ENCODE data around the gene IKZF1. TPM values are rescaled to one million over a fixed set of nuclear protein-coding genes. Genes with fewer than 3 reads are reported as not detected.

The IKZF1 gene
- polyA plus RNA-seq, 2 of the 4 experiments (the other 2 are of a cell fraction) = not detected

DNA sequence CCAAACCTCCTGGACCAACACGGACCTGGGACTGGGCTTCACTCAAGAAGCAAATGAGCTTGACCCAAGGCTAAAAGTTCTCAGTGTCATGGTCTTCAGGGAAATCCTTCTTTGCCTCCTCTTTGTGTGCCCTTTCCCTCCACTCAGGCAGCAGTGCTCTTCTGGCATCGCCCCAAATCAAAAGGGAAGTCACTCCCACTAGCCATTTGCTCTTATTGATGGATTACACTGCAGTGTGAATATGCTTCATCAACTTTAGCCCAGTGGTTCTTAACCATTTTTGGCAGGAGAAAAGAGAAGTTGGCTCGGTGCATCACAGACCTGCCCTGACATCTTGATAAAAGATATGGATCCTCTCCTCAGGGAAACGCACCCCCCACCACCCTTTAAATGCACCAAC is 19.2 kb upstream of the IKZF1 start (continued):
- TF ChIP-seq, protein P1, sequence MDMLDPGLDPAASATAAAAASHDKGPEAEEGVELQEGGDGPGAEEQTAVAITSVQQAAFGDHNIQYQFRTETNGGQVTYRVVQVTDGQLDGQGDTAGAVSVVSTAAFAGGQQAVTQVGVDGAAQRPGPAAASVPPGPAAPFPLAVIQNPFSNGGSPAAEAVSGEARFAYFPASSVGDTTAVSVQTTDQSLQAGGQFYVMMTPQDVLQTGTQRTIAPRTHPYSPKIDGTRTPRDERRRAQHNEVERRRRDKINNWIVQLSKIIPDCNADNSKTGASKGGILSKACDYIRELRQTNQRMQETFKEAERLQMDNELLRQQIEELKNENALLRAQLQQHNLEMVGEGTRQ (IDR thresholded peaks at IDR 0.05) = no peak
- TF ChIP-seq SREBF2 (IDR thresholded peaks at IDR 0.05) = no peak
- TF ChIP-seq, protein P2, sequence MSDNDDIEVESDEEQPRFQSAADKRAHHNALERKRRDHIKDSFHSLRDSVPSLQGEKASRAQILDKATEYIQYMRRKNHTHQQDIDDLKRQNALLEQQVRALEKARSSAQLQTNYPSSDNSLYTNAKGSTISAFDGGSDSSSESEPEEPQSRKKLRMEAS (IDR thresholded peaks at IDR 0.05) = no peak

DNA sequence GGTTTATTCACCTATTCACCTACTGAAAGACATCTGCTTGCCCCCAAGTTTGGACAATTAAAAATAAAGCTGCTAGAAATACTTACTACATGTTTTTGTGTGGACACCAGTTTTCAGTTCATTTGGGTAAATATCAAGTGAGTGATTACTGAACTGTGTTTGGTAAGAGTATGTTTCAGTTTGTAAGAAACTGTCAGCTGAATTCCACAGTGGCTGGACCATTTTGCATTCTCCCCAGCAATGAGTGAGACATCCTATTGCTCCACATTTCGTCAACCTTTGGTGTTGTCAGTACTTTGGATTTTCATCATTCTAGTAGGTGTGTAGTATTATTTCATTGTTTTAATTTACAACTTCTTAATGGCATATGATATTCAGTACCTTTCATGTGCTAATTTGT is 17.4 kb upstream of the IKZF1 start:
- no peaks in the 10 kb centered on the region for H3K4me1 ChIP-seq
- DNase-seq (ENCODE audit: low read depth in 1 of 2, low spot score in 1 of 2) = no peak
- FAIRE-seq = no peak
- H3K4me2 ChIP-seq = no peak overlapping the region
- no peaks in the 10 kb centered on the region for H3K9me3 ChIP-seq
- no peak for ATAC-seq
- H3K4me3 ChIP-seq = no peak overlapping the region
- no peak for TF ChIP-seq CEBPB (IDR thresholded peaks at IDR 0.05)
- H3K27ac ChIP-seq = no peak overlapping the region
- 0% methylated on average over 1 of the region's 1 CpG for WGBS (ENCODE audit: missing lambda C conversion rate)
- ChIA-PET POLR2A (no interaction called here), CTCF (no interaction called here)

DNA sequence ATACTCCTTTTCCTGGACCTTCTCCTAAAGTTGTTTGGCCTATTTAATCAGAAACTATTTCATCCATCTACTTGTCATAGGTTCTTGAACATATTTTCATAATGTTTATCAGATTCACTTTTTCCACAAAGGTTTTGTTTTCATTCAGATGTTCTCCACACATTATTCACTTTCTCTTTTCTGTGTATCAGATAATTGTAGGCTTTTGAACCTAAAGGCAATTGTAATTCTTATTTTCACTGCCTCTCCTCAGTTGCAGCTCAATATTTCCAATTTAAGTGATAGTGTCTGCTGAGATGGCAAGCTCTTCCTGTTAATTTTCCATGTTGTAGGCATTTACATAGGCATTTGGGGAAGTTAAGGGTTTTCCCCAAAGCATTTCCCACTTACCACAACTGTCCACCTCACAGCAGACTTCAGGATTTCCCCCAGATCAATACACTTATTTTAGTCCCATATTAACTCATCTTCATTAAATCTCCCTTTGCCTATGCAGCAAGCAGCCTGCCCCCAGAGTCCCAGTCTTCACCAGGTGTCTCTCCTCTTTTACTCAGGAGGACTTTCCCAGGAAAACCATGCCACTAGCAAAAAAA is 12.3 kb upstream of the IKZF1 start:
- Histone ChIP-seq H3K27ac (no peak overlapping the region), H3K4me3 (no peak overlapping the region), H3K4me2 (no peak overlapping the region), H3K9me3 (no peaks in the 10 kb centered on the region), H3K4me1 (no peaks in the 10 kb centered on the region)
- POLR2A ChIA-PET = no interaction called here
- ATAC-seq (no peak), DNase-seq (ENCODE audit: low read depth in 1 of 2, low spot score in 1 of 2) (no peak), FAIRE-seq (no peak)
- CTCF ChIA-PET = no interaction called here
- TF ChIP-seq TFCP2L1 (CRISPR knock-in tag; IDR thresholded peaks at IDR 0.05) = no peak
- TF ChIP-seq, protein P3, sequence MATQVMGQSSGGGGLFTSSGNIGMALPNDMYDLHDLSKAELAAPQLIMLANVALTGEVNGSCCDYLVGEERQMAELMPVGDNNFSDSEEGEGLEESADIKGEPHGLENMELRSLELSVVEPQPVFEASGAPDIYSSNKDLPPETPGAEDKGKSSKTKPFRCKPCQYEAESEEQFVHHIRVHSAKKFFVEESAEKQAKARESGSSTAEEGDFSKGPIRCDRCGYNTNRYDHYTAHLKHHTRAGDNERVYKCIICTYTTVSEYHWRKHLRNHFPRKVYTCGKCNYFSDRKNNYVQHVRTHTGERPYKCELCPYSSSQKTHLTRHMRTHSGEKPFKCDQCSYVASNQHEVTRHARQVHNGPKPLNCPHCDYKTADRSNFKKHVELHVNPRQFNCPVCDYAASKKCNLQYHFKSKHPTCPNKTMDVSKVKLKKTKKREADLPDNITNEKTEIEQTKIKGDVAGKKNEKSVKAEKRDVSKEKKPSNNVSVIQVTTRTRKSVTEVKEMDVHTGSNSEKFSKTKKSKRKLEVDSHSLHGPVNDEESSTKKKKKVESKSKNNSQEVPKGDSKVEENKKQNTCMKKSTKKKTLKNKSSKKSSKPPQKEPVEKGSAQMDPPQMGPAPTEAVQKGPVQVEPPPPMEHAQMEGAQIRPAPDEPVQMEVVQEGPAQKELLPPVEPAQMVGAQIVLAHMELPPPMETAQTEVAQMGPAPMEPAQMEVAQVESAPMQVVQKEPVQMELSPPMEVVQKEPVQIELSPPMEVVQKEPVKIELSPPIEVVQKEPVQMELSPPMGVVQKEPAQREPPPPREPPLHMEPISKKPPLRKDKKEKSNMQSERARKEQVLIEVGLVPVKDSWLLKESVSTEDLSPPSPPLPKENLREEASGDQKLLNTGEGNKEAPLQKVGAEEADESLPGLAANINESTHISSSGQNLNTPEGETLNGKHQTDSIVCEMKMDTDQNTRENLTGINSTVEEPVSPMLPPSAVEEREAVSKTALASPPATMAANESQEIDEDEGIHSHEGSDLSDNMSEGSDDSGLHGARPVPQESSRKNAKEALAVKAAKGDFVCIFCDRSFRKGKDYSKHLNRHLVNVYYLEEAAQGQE (IDR thresholded peaks at IDR 0.05) = no peak
- TF ChIP-seq HDAC2 (IDR thresholded peaks at IDR 0.05) = no peak
- no peak for TF ChIP-seq RARB (CRISPR knock-in tag; IDR thresholded peaks at IDR 0.05)
- TF ChIP-seq JUN (IDR thresholded peaks at IDR 0.05) = no peak
- TF ChIP-seq ESRRA (IDR thresholded peaks at IDR 0.05; ENCODE audit: borderline replicate concordance, low read length) = no peak
- no peak for TF ChIP-seq MAFK (IDR thresholded peaks at IDR 0.05; ENCODE audit: partially characterized antibody)
- no peak for TF ChIP-seq CEBPB (IDR thresholded peaks at IDR 0.05)
- no peak for TF ChIP-seq FOSL2 (IDR thresholded peaks at IDR 0.05)
- no peak for TF ChIP-seq FOSL2 (CRISPR knock-in tag; IDR thresholded peaks at IDR 0.05)
- no peak for TF ChIP-seq POLR2A (IDR thresholded peaks at IDR 0.05; ENCODE audit: low read length)
- no peak for TF ChIP-seq EHF (CRISPR knock-in tag; IDR thresholded peaks at IDR 0.05)
- TF ChIP-seq, protein P4, sequence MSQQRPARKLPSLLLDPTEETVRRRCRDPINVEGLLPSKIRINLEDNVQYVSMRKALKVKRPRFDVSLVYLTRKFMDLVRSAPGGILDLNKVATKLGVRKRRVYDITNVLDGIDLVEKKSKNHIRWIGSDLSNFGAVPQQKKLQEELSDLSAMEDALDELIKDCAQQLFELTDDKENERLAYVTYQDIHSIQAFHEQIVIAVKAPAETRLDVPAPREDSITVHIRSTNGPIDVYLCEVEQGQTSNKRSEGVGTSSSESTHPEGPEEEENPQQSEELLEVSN (IDR thresholded peaks at IDR 0.05; ENCODE audit: borderline replicate concordance, low read depth) = no peak
- no peak for TF ChIP-seq CBX2 (IDR thresholded peaks at IDR 0.05; ENCODE audit: borderline replicate concordance, low read depth)
- TF ChIP-seq, protein P5, sequence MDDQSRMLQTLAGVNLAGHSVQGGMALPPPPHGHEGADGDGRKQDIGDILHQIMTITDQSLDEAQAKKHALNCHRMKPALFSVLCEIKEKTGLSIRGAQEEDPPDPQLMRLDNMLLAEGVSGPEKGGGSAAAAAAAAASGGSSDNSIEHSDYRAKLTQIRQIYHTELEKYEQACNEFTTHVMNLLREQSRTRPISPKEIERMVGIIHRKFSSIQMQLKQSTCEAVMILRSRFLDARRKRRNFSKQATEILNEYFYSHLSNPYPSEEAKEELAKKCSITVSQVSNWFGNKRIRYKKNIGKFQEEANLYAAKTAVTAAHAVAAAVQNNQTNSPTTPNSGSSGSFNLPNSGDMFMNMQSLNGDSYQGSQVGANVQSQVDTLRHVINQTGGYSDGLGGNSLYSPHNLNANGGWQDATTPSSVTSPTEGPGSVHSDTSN (IDR thresholded peaks at IDR 0.05) = no peak
- TF ChIP-seq HOXA7 (CRISPR knock-in tag; IDR thresholded peaks at IDR 0.05) = no peak
- TF ChIP-seq FOSB (CRISPR knock-in tag; IDR thresholded peaks at IDR 0.05) = no peak
- no peak for TF ChIP-seq ZFP36 (IDR thresholded peaks at IDR 0.05; ENCODE audit: borderline replicate concordance, partially characterized antibody)
- no peak for TF ChIP-seq SREBF2 (IDR thresholded peaks at IDR 0.05)
- TF ChIP-seq MAZ (IDR thresholded peaks at IDR 0.05; ENCODE audit: borderline replicate concordance, low read depth, low read length) = no peak
